ENCODE results near the gene PCNX2. TPM values are rescaled to one million over a fixed set of nuclear protein-coding genes. Genes with fewer than 3 reads are reported as not detected.

PCNX2 gene
- total RNA-seq, 1 donor from 2014 or later = 17.2 TPM

DNA sequence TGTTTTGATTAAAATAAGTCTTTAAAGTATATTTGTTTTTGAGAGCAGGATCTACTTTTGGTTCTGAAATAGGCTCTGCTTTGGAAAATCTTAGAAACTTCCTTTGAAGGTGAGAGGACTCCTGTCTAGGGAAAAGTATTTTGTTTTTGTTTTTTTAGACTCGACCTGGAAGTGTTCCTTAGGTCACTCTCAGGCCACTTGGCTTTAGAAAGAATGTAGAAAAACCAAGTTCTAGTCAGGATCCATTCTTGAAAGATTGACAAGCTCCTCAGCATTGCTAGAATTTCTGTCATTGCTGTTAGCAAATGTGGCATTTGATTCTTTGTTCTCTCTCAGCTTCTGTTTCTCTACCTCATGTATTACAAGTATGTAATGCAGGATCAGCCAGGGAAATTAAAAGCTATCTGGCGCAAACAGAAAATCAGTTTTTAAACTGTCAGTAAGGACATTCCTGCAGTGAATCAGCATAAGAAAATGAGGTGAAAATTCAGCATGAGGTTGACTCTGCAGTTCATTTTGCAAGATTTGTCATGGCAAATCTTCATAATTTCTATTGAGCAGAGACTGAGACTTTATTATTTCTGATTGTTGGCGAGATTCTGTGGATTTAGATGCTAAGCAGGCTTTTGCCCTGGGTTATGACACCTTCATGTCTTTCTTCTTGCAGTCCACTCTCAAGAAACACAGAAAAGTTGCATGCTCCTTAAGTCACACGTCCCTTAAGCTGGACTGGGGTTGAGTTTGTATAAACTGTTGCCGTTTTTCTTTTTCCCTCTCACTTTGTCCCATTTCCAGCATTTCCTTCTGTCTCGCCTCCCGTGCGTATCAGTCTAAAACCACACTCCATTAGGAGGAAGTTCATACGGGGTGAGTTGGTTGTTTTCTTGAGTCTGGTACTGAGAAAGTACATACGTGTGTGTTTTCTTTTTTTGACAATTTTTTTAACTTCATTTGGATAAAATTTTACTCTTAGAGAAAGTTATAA lies 332.5 kb downstream of the PCNX2 start:
- DNase-seq (ENCODE audit: extremely low spot score, unreplicated experiment) = no peak
- TF ChIP-seq, protein P1, sequence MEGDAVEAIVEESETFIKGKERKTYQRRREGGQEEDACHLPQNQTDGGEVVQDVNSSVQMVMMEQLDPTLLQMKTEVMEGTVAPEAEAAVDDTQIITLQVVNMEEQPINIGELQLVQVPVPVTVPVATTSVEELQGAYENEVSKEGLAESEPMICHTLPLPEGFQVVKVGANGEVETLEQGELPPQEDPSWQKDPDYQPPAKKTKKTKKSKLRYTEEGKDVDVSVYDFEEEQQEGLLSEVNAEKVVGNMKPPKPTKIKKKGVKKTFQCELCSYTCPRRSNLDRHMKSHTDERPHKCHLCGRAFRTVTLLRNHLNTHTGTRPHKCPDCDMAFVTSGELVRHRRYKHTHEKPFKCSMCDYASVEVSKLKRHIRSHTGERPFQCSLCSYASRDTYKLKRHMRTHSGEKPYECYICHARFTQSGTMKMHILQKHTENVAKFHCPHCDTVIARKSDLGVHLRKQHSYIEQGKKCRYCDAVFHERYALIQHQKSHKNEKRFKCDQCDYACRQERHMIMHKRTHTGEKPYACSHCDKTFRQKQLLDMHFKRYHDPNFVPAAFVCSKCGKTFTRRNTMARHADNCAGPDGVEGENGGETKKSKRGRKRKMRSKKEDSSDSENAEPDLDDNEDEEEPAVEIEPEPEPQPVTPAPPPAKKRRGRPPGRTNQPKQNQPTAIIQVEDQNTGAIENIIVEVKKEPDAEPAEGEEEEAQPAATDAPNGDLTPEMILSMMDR (IDR thresholded peaks at IDR 0.05) = no peak
- Mint-ChIP-seq H3K36me3 (ENCODE audit: unreplicated experiment) (peaks cover 21% of the 10 kb centered on the region), H3K4me3 (ENCODE audit: unreplicated experiment) (no peak overlapping the region), H3K27ac (ENCODE audit: unreplicated experiment) (peak overlapping the region; percentile 18), H3K9me3 (ENCODE audit: unreplicated experiment) (peaks cover 6% of the 10 kb centered on the region), H3K4me1 (ENCODE audit: unreplicated experiment) (peaks cover 14% of the 10 kb centered on the region), H3K27me3 (ENCODE audit: unreplicated experiment) (no peaks in the 10 kb centered on the region)

DNA sequence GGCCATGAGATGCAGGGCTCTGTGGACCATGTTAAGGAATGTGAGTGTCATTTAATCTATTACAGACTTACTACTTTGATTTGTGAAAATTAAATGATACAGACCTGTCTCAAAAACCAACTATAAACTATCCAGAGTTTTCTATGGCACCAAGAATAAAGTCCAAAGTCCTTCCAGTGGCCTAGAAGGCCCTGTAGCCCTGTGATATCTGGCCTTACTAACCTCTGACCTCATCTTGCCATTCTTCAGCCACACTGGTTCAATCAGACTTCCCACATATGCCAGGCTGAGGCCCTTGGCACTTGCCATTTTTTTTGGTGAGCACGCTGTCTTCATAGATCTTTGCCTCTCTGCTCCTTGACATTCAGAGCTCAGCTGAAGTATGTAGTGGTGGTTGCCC lies 337.5 kb downstream of the PCNX2 start:
- Mint-ChIP-seq H3K4me3 (ENCODE audit: unreplicated experiment) (no peak overlapping the region), H3K9me3 (ENCODE audit: unreplicated experiment) (peaks cover 11% of the 10 kb centered on the region), H3K27ac (ENCODE audit: unreplicated experiment) (no peak overlapping the region), H3K27me3 (ENCODE audit: unreplicated experiment) (no peaks in the 10 kb centered on the region), H3K36me3 (ENCODE audit: unreplicated experiment) (peaks cover 34% of the 10 kb centered on the region), H3K4me1 (ENCODE audit: unreplicated experiment) (peaks cover 11% of the 10 kb centered on the region)
- no peak for DNase-seq (ENCODE audit: extremely low spot score, unreplicated experiment)
- TF ChIP-seq, protein P1 (IDR thresholded peaks at IDR 0.05) = no peak

DNA sequence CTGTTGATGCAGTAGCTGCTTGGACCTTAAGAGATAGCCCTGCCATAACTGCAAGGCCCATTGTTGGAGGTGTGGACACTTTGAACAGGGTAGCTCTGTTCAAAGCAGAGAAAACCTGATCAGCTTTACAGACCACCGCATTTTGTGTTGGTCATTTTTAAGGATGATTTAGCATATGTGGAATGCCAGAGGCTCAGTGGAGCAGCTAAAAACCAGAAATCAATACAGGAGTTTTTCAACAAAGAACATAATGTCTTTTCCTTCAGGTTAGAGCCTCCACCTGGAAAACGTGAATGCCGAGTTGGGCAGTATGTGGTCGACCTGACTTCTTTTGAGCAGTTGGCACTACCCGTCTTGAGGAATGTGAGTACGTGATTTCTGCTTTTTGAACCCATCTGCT lies 339.4 kb downstream of the PCNX2 start:
- DNase-seq (ENCODE audit: extremely low spot score, unreplicated experiment) = no peak
- Mint-ChIP-seq H3K4me1 (ENCODE audit: unreplicated experiment) (peaks cover 21% of the 10 kb centered on the region), H3K9me3 (ENCODE audit: unreplicated experiment) (peaks cover 11% of the 10 kb centered on the region), H3K27ac (ENCODE audit: unreplicated experiment) (no peak overlapping the region), H3K36me3 (ENCODE audit: unreplicated experiment) (peaks cover 32% of the 10 kb centered on the region), H3K4me3 (ENCODE audit: unreplicated experiment) (no peak overlapping the region), H3K27me3 (ENCODE audit: unreplicated experiment) (no peaks in the 10 kb centered on the region)
- TF ChIP-seq, protein P1 (IDR thresholded peaks at IDR 0.05) = no peak

DNA sequence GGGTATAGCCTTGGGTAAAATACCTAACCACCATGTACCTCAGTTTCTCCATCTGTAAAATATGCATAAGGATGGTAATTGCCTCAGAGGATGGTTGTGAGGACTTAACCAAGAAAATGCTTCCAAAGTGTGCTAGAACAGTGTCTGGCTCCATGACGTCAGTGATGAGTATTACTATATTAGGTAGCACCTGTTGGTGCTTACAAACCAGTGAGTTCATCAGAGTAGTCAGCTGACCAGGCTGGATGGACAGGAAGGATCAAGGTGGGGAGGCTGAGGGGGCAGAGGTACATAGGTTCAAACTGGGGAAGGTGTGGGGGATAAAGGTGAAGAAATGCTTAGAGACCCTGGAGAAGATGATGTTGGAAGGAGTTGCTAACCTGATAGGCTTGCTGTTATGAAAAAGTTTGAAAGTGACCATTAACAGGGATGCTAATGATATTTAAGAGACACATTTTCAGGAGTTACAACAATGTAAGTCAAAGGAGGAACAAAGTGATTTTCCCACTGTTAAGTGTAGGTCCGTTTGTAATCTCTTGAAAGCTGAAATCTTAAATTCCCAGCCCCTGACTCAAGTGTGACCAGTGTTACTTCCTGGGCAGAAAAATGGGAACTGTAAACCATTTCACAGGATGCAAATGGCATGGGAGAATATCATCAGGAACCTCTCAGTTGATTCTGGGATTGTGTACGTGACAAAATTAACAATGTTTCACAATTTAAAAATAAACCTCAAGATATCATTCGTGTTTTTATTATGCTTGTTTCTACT lies 340.7 kb downstream of the PCNX2 start:
- Mint-ChIP-seq H3K36me3 (ENCODE audit: unreplicated experiment) (peaks cover 32% of the 10 kb centered on the region), H3K9me3 (ENCODE audit: unreplicated experiment) (peaks cover 14% of the 10 kb centered on the region), H3K27me3 (ENCODE audit: unreplicated experiment) (no peaks in the 10 kb centered on the region), H3K4me3 (ENCODE audit: unreplicated experiment) (no peak overlapping the region), H3K27ac (ENCODE audit: unreplicated experiment) (no peak overlapping the region), H3K4me1 (ENCODE audit: unreplicated experiment) (peaks cover 27% of the 10 kb centered on the region)
- TF ChIP-seq, protein P1 (IDR thresholded peaks at IDR 0.05) = no peak
- DNase-seq (ENCODE audit: extremely low spot score, unreplicated experiment) = no peak
